Measurements from ENCODE around the gene AP1B1. TPM values are rescaled to one million over a fixed set of nuclear protein-coding genes. Genes with fewer than 3 reads are reported as not detected.
A peak's percentile ranks its signal among the peaks of the same experiment; 100 is the strongest.
"Not testable (repeated sequence)": the region's sequence is repeated elsewhere in the genome, so short reads cannot be mapped to it uniquely, and the experiment has no call there.

AP1B1 gene
- total RNA-seq, 1 donor from 2014 or later: 83.7 TPM

GRCh38 chr22:29380032-29380781, 8.2 kb downstream of the AP1B1 start:
- H3K4me3 Mint-ChIP-seq: no peak overlapping the region
- no peaks in the 10 kb centered on the region for H3K9me3 Mint-ChIP-seq
- H3K27me3 Mint-ChIP-seq: no peaks in the 10 kb centered on the region
- no peak for DNase-seq
- peaks cover 38% of the 10 kb centered on the region for H3K36me3 Mint-ChIP-seq (ENCODE audit: low read depth)
- peaks cover 37% of the 10 kb centered on the region for H3K4me1 Mint-ChIP-seq
- H3K27ac Mint-ChIP-seq: no peak overlapping the region
- intact Hi-C loops (cut with micrococcal nuclease): no loop called here

- Mint-ChIP-seq H3K27me3 (no peaks in the 10 kb centered on the region), H3K9me3 (no peaks in the 10 kb centered on the region)
Observed at GRCh38 chr22:29379258-29379657, 9.1 kb downstream of the AP1B1 start.

GRCh38 chr22:29377979-29378378, 10.4 kb downstream of the AP1B1 start:
- H3K36me3 Mint-ChIP-seq (ENCODE audit: low read depth): peaks cover 39% of the 10 kb centered on the region
- H3K9me3 Mint-ChIP-seq: no peaks in the 10 kb centered on the region
- no peak overlapping the region for H3K27ac Mint-ChIP-seq
- intact Hi-C loops (cut with micrococcal nuclease): no loop called here
- no peak overlapping the region for H3K4me3 Mint-ChIP-seq
- H3K27me3 Mint-ChIP-seq: no peaks in the 10 kb centered on the region
- H3K4me1 Mint-ChIP-seq: peaks cover 33% of the 10 kb centered on the region
- DNase-seq: no peak

More at GRCh38 chr22:29379258-29379657, 9.1 kb downstream of the AP1B1 start:
- Mint-ChIP-seq H3K27ac (no peak overlapping the region), H3K36me3 (ENCODE audit: low read depth) (peaks cover 42% of the 10 kb centered on the region), H3K4me1 (peaks cover 37% of the 10 kb centered on the region), H3K4me3 (no peak overlapping the region)
- DNase-seq: no peak
- intact Hi-C loops (cut with micrococcal nuclease): no loop called here

- intact Hi-C loops (cut with micrococcal nuclease); H3K27me3 Mint-ChIP-seq; H3K27ac Mint-ChIP-seq; DNase-seq; H3K4me3 Mint-ChIP-seq; H3K9me3 Mint-ChIP-seq: not testable (repeated sequence)
- Mint-ChIP-seq H3K4me1 (peaks cover 31% of the 10 kb centered on the region), H3K36me3 (ENCODE audit: low read depth) (peaks cover 35% of the 10 kb centered on the region)
Observed at GRCh38 chr22:29376705-29377104, 11.7 kb downstream of the AP1B1 start.

GRCh38 chr22:29375398-29376076, 12.8 kb downstream of the AP1B1 start:
- no peak overlapping the region for H3K4me3 Mint-ChIP-seq
- peaks cover 31% of the 10 kb centered on the region for H3K36me3 Mint-ChIP-seq (ENCODE audit: low read depth)
- DNase-seq: no peak
- peak overlapping the region; percentile 79 for H3K27ac Mint-ChIP-seq
- H3K9me3 Mint-ChIP-seq: no peaks in the 10 kb centered on the region
- H3K27me3 Mint-ChIP-seq: no peaks in the 10 kb centered on the region
- H3K4me1 Mint-ChIP-seq: peaks cover 23% of the 10 kb centered on the region
- intact Hi-C loops (cut with micrococcal nuclease): no loop called here

GRCh38 chr22:29374806-29375205, 13.6 kb downstream of the AP1B1 start:
- H3K9me3 Mint-ChIP-seq; DNase-seq; H3K4me3 Mint-ChIP-seq; H3K27me3 Mint-ChIP-seq; intact Hi-C loops (cut with micrococcal nuclease): not testable (repeated sequence)
- Mint-ChIP-seq H3K27ac (peak overlapping the region; percentile 79), H3K4me1 (peaks cover 20% of the 10 kb centered on the region), H3K36me3 (ENCODE audit: low read depth) (peaks cover 31% of the 10 kb centered on the region)

- Mint-ChIP-seq H3K4me1 (peaks cover 19% of the 10 kb centered on the region), H3K27me3 (no peaks in the 10 kb centered on the region), H3K9me3 (no peaks in the 10 kb centered on the region), H3K36me3 (ENCODE audit: low read depth) (peaks cover 29% of the 10 kb centered on the region), H3K4me3 (no peak overlapping the region), H3K27ac (no peak overlapping the region)
- DNase-seq: no peak
- intact Hi-C loops (cut with micrococcal nuclease): no loop called here
Observed at GRCh38 chr22:29374401-29374800, 14.0 kb downstream of the AP1B1 start.

GRCh38 chr22:29370537-29370936, 17.8 kb downstream of the AP1B1 start:
- H3K4me1 Mint-ChIP-seq: peaks cover 13% of the 10 kb centered on the region
- intact Hi-C loops (cut with micrococcal nuclease): no loop called here
- no peak overlapping the region for H3K4me3 Mint-ChIP-seq
- DNase-seq: no peak
- H3K9me3 Mint-ChIP-seq: no peaks in the 10 kb centered on the region
- H3K27me3 Mint-ChIP-seq: no peaks in the 10 kb centered on the region
- H3K36me3 Mint-ChIP-seq (ENCODE audit: low read depth): peaks cover 25% of the 10 kb centered on the region
- H3K27ac Mint-ChIP-seq: no peak overlapping the region

- H3K27ac Mint-ChIP-seq: no peak overlapping the region
- no peak overlapping the region for H3K4me3 Mint-ChIP-seq
- DNase-seq: no peak
- no peaks in the 10 kb centered on the region for H3K9me3 Mint-ChIP-seq
- no peaks in the 10 kb centered on the region for H3K27me3 Mint-ChIP-seq
- intact Hi-C loops (cut with micrococcal nuclease): no loop called here
- peaks cover 9% of the 10 kb centered on the region for H3K4me1 Mint-ChIP-seq
- peaks cover 21% of the 10 kb centered on the region for H3K36me3 Mint-ChIP-seq (ENCODE audit: low read depth)
Observed at GRCh38 chr22:29369460-29369859, 18.9 kb downstream of the AP1B1 start.

- no peak overlapping the region for H3K4me3 Mint-ChIP-seq
- no peaks in the 10 kb centered on the region for H3K4me1 Mint-ChIP-seq
- H3K27me3 Mint-ChIP-seq: no peaks in the 10 kb centered on the region
- intact Hi-C loops (cut with micrococcal nuclease): no loop called here
- H3K36me3 Mint-ChIP-seq (ENCODE audit: low read depth): peaks cover 41% of the 10 kb centered on the region
- H3K9me3 Mint-ChIP-seq: no peaks in the 10 kb centered on the region
- H3K27ac Mint-ChIP-seq: no peak overlapping the region
- DNase-seq: no peak
Observed at GRCh38 chr22:29359469-29359868, 28.9 kb downstream of the AP1B1 start.

GRCh38 chr22:29357193-29357890, 31.0 kb downstream of the AP1B1 start:
- intact Hi-C loops (cut with micrococcal nuclease); H3K4me1 Mint-ChIP-seq; H3K27me3 Mint-ChIP-seq; H3K27ac Mint-ChIP-seq; DNase-seq; H3K9me3 Mint-ChIP-seq; H3K4me3 Mint-ChIP-seq: not testable (repeated sequence)
- peaks cover 43% of the 10 kb centered on the region for H3K36me3 Mint-ChIP-seq (ENCODE audit: low read depth)

- Mint-ChIP-seq H3K4me1 (no peaks in the 10 kb centered on the region), H3K36me3 (ENCODE audit: low read depth) (peaks cover 46% of the 10 kb centered on the region), H3K27ac (no peak overlapping the region), H3K27me3 (no peaks in the 10 kb centered on the region), H3K9me3 (no peaks in the 10 kb centered on the region), H3K4me3 (no peak overlapping the region)
- DNase-seq: no peak
- intact Hi-C loops (cut with micrococcal nuclease): no loop called here
Observed at GRCh38 chr22:29353860-29354259, 34.5 kb downstream of the AP1B1 start.

GRCh38 chr22:29353286-29353685, 35.1 kb downstream of the AP1B1 start:
- peaks cover 48% of the 10 kb centered on the region for H3K36me3 Mint-ChIP-seq (ENCODE audit: low read depth)

GRCh38 chr22:29352778-29353177, 35.6 kb downstream of the AP1B1 start:
- H3K27ac Mint-ChIP-seq: no peak overlapping the region
- no peak overlapping the region for H3K4me3 Mint-ChIP-seq
- no peaks in the 10 kb centered on the region for H3K27me3 Mint-ChIP-seq
- no peaks in the 10 kb centered on the region for H3K9me3 Mint-ChIP-seq
- H3K4me1 Mint-ChIP-seq: no peaks in the 10 kb centered on the region
- H3K36me3 Mint-ChIP-seq (ENCODE audit: low read depth): peaks cover 49% of the 10 kb centered on the region
- intact Hi-C loops (cut with micrococcal nuclease): no loop called here
- DNase-seq: no peak

More at GRCh38 chr22:29353286-29353685, 35.1 kb downstream of the AP1B1 start:
- Mint-ChIP-seq H3K4me1 (no peaks in the 10 kb centered on the region), H3K4me3 (no peak overlapping the region), H3K9me3 (no peaks in the 10 kb centered on the region), H3K27ac (no peak overlapping the region), H3K27me3 (no peaks in the 10 kb centered on the region)
- no peak for DNase-seq
- intact Hi-C loops (cut with micrococcal nuclease): no loop called here

Measured in activated CD4-positive, alpha-beta T cell treated with anti-CD3 and anti-CD28 coated beads, Interleukin-2, amount 10 ng/mL, durations not matched to agents 24 days and 14 days (primary cell).